Measurements from ENCODE around the gene HS3ST3B1. TPM values are rescaled to one million over a fixed set of nuclear protein-coding genes. Genes with fewer than 3 reads are reported as not detected.

HS3ST3B1 gene
- total and polyA plus RNA-seq, 12 donors = 0.47 to 8.5 (median 3.3) TPM

DNA sequence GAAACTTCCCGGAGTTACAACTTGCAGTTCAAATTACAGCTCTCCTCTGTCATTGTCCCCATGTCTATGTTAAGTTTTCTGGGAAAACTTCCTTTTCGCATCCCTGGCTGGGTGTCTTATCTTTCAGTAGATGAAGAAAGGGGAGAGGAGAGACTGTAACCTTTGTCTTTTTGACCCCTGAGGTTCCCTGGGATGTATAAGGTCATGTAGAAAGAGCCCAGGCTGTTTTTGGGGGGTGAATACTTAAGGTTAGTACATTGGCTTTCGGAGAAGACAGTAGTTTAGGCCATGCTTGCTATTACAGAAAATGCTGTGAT lies 31.1 kb downstream of the HS3ST3B1 start:
- H3K36me3 ChIP-seq (replicated peaks in 1 of 2) = no peaks in the 10 kb centered on the region
- 82 to 91% (median 88%) methylated on average over 3 of the region's 3 CpGs for WGBS, 4 donors
- no peaks in the 10 kb centered on the region for H3K27me3 ChIP-seq
- H3K9me3 ChIP-seq (replicated peaks in 1 of 3) = no peaks in the 10 kb centered on the region
- H3K27ac ChIP-seq = no peak overlapping the region
- intact Hi-C loops (cut with DNase I) = no loop called here
- no peaks in the 10 kb centered on the region for H3K4me1 ChIP-seq (replicated peaks in 1 of 2)
- DNase-seq = no peak
- H3K4me3 ChIP-seq = no peak overlapping the region
- TF ChIP-seq POLR2A (IDR thresholded peaks at IDR 0.05) (no peak), CTCF (IDR thresholded peaks at IDR 0.05) (no peak)

- Histone ChIP-seq H3K9me3 (replicated peaks in 1 of 3) (no peaks in the 10 kb centered on the region), H3K36me3 (replicated peaks in 1 of 2) (no peaks in the 10 kb centered on the region), H3K27me3 (no peaks in the 10 kb centered on the region), H3K27ac (no peak overlapping the region), H3K4me1 (replicated peaks in 1 of 2) (no peaks in the 10 kb centered on the region), H3K4me3 (no peak overlapping the region)
- no peak for TF ChIP-seq CTCF (IDR thresholded peaks at IDR 0.05)
- TF ChIP-seq POLR2A (IDR thresholded peaks at IDR 0.05) = no peak
- WGBS, 4 donors = 86 to 91% (median 89%) methylated on average over 10 of the region's 10 CpGs
- intact Hi-C loops (cut with DNase I) = no loop called here
- no peak for DNase-seq
These were observed 31.4 kb downstream of the HS3ST3B1 start for GRCh38 chr17:14332331-14332730.

DNA sequence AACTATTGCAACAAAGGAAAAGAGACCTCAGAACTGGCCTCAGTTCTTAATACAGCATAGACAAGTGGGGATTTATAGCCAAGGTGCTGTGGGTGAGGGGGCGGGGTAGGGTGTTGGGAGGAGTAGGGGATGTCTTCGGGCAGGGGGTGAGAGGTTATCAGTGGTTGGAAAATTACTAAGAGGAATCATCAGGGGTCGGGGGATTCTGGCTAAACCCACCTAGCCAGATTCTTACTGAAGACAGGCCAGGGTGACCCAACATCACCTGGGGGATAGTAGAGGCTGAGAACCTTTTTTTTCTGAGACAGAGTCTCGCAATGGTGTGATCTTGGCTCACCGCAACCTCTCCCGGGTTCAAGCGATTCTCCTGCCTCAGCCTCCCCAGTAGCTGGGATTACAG lies 32.6 kb downstream of the HS3ST3B1 start:
- H3K27ac ChIP-seq = no peak overlapping the region
- no peak for DNase-seq
- H3K27me3 ChIP-seq = no peaks in the 10 kb centered on the region
- H3K4me3 ChIP-seq = no peak overlapping the region
- H3K36me3 ChIP-seq (replicated peaks in 1 of 2) = no peaks in the 10 kb centered on the region
- no peaks in the 10 kb centered on the region for H3K9me3 ChIP-seq (replicated peaks in 1 of 3)
- WGBS, 4 donors = 88 to 94% (median 91%) methylated on average over 3 to 7 of the region's 7 CpGs
- intact Hi-C loops (cut with DNase I) = no loop called here
- TF ChIP-seq CTCF (IDR thresholded peaks at IDR 0.05) = no peak
- no peak for TF ChIP-seq POLR2A (IDR thresholded peaks at IDR 0.05)
- no peaks in the 10 kb centered on the region for H3K4me1 ChIP-seq (replicated peaks in 1 of 2)

GRCh38 chr17:14334276-14334840 lies 33.5 kb downstream of the HS3ST3B1 start:
- Histone ChIP-seq H3K4me1 (replicated peaks in 1 of 2) (no peaks in the 10 kb centered on the region), H3K27ac (peak overlapping the region in 3 of 5 donors; percentile 10 to 57 (median 12)), H3K4me3 (no peak overlapping the region), H3K9me3 (replicated peaks in 1 of 3) (no peaks in the 10 kb centered on the region), H3K27me3 (no peaks in the 10 kb centered on the region), H3K36me3 (replicated peaks in 1 of 2) (no peaks in the 10 kb centered on the region)
- 74 to 83% (median 82%) methylated on average over 3 of the region's 3 CpGs for WGBS, 4 donors
- no peak for TF ChIP-seq POLR2A (IDR thresholded peaks at IDR 0.05)
- intact Hi-C loops (cut with DNase I) = no loop called here
- no peak for DNase-seq

- WGBS, 4 donors = 41 to 62% (median 55%) methylated on average over 2 of the region's 2 CpGs
- intact Hi-C loops (cut with DNase I) = no loop called here
- Histone ChIP-seq H3K27ac (peak overlapping the region in 3 of 5 donors; percentile 10 to 57 (median 12)), H3K27me3 (no peaks in the 10 kb centered on the region), H3K4me3 (no peak overlapping the region), H3K36me3 (replicated peaks in 1 of 2) (no peaks in the 10 kb centered on the region), H3K9me3 (replicated peaks in 1 of 3) (no peaks in the 10 kb centered on the region), H3K4me1 (replicated peaks in 1 of 2) (no peaks in the 10 kb centered on the region)
- TF ChIP-seq CTCF (IDR thresholded peaks at IDR 0.05) (no peak), POLR2A (IDR thresholded peaks at IDR 0.05) (no peak)
- DNase-seq = no peak
These were observed 34.0 kb downstream of the HS3ST3B1 start for GRCh38 chr17:14334919-14335318.
